ENCODE measurements around the gene UCN2.

Gene UCN2

GRCh38 chr3:48595526-48596121 lies 32.0 kb upstream of the UCN2 start:
- H3K4me3 ChIP-seq (replicated peaks; ENCODE audit: low read depth, low read length) = no peak overlapping the region
- TF ChIP-seq, protein P1, sequence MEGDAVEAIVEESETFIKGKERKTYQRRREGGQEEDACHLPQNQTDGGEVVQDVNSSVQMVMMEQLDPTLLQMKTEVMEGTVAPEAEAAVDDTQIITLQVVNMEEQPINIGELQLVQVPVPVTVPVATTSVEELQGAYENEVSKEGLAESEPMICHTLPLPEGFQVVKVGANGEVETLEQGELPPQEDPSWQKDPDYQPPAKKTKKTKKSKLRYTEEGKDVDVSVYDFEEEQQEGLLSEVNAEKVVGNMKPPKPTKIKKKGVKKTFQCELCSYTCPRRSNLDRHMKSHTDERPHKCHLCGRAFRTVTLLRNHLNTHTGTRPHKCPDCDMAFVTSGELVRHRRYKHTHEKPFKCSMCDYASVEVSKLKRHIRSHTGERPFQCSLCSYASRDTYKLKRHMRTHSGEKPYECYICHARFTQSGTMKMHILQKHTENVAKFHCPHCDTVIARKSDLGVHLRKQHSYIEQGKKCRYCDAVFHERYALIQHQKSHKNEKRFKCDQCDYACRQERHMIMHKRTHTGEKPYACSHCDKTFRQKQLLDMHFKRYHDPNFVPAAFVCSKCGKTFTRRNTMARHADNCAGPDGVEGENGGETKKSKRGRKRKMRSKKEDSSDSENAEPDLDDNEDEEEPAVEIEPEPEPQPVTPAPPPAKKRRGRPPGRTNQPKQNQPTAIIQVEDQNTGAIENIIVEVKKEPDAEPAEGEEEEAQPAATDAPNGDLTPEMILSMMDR (IDR thresholded peaks at IDR 0.05; ENCODE audit: low read length, missing control alignments) = no peak
- peak; percentile 53 for DNase-seq (ENCODE audit: low read depth)

- TF ChIP-seq, protein P1 (IDR thresholded peaks at IDR 0.05; ENCODE audit: low read length, missing control alignments) = no peak
- peak within 1 kb of the TSS; percentile 37 for H3K4me3 ChIP-seq (replicated peaks; ENCODE audit: low read depth, low read length)
- DNase-seq (ENCODE audit: low read depth) = no peak
Measured at GRCh38 chr3:48595075-48595525, 31.5 kb upstream of the UCN2 start, which contains the start of gene COL7A1. COL7A1 (minus strand) TSS chr3:48595329; CDS start chr3:48595159, 170 bp downstream.

DNA sequence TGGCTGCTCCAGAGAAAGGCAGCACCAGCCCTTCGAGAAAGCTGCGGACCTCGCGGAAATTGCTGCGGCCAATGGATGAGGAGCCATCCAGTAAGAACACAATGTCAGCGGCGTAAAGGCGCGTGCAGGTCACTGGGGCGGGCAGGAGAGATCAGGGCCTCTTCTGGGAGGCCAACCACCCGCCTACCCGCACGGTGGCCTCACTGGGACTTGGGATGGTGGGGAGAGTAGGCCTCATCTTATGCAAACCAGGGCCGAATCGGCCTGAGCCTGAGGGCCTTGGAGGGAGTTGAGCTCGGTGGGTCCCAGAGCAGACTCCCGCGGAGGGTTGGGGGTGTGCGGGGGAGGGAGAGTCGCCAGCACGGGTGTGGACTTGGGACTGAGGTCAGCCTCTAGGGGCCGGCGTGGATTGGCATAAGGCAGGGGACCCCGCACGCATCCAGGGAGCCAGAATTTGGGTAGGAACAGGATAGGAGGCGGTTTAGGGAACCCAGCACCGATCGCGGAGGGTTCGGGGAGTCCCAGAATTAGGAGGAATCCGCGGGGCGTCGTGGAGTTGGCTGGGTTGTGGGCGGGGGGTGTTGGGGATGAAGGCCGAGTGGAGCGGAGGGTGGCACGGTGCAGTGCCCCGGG lies 31.0 kb upstream of the UCN2 start:
- peak overlapping the region; percentile 37 for H3K4me3 ChIP-seq (replicated peaks; ENCODE audit: low read depth, low read length)
- DNase-seq (ENCODE audit: low read depth) = no peak
- TF ChIP-seq, protein P1 (IDR thresholded peaks at IDR 0.05; ENCODE audit: low read length, missing control alignments) = no peak

- TF ChIP-seq, protein P1 (IDR thresholded peaks at IDR 0.05; ENCODE audit: low read length, missing control alignments) = no peak
- no peak overlapping the region for H3K4me3 ChIP-seq (replicated peaks; ENCODE audit: low read depth, low read length)
- no peak for DNase-seq (ENCODE audit: low read depth)
Measured at GRCh38 chr3:48593337-48593736, 29.8 kb upstream of the UCN2 start.

- TF ChIP-seq, protein P1 (IDR thresholded peaks at IDR 0.05; ENCODE audit: low read length, missing control alignments) = no peak
- DNase-seq (ENCODE audit: low read depth) = no peak
- H3K4me3 ChIP-seq (replicated peaks; ENCODE audit: low read depth, low read length) = no peak overlapping the region
Measured at GRCh38 chr3:48592519-48593087, 29.0 kb upstream of the UCN2 start.

DNA sequence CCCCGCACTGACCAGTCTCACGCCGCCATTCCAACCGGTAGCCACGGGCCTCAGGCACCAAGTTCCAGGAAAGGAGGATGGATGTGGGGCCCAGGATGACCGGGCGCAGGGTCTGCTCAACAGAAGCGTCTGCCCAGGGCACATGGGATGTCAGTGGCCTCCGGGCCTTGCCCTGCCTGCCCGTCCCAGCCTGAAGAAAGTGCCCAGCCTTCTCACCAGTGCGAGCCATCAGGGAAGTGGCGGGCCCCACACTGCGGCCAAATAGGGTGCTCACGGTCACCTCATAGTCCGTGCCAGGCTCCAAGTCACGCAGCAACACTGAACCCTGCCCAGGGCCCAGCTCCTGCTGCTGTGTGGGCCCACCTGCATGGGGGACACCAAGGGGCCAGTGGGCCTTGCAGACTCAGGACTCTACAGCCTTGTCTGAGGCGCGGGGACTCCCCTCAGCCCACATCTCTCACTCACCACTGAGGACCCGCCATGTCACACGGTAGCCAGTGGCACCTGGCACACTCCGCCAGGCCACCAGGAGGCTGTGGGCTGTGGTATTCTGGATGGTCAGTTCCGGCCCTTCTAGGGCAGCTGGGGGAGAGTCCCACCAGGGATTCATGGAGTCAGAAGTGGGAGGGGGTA lies 28.4 kb upstream of the UCN2 start:
- no peak overlapping the region for H3K4me3 ChIP-seq (replicated peaks; ENCODE audit: low read depth, low read length)
- TF ChIP-seq, protein P1 (IDR thresholded peaks at IDR 0.05; ENCODE audit: low read length, missing control alignments) = no peak
- DNase-seq (ENCODE audit: low read depth) = no peak
